ENCODE measurements around the gene DOK6.

- TF ChIP-seq, protein P1, sequence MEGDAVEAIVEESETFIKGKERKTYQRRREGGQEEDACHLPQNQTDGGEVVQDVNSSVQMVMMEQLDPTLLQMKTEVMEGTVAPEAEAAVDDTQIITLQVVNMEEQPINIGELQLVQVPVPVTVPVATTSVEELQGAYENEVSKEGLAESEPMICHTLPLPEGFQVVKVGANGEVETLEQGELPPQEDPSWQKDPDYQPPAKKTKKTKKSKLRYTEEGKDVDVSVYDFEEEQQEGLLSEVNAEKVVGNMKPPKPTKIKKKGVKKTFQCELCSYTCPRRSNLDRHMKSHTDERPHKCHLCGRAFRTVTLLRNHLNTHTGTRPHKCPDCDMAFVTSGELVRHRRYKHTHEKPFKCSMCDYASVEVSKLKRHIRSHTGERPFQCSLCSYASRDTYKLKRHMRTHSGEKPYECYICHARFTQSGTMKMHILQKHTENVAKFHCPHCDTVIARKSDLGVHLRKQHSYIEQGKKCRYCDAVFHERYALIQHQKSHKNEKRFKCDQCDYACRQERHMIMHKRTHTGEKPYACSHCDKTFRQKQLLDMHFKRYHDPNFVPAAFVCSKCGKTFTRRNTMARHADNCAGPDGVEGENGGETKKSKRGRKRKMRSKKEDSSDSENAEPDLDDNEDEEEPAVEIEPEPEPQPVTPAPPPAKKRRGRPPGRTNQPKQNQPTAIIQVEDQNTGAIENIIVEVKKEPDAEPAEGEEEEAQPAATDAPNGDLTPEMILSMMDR (IDR thresholded peaks at IDR 0.05; ENCODE audit: extremely low read depth in 1 of 2, insufficient read depth in 1 of 2, low read depth in 1 of 2, low read length in 2 of 2) = no peak
- TF ChIP-seq POLR2A (IDR thresholded peaks at IDR 0.05; ENCODE audit: low read depth, low read length) (no peak), EZH2 (IDR thresholded peaks at IDR 0.05; ENCODE audit: borderline replicate concordance, low read depth, low read length, severe bottlenecking) (no peak)
- TF ChIP-seq, protein P2, sequence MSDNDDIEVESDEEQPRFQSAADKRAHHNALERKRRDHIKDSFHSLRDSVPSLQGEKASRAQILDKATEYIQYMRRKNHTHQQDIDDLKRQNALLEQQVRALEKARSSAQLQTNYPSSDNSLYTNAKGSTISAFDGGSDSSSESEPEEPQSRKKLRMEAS (IDR thresholded peaks at IDR 0.05; ENCODE audit: insufficient read depth, insufficient read length) = no peak
Observed at GRCh38 chr18:69876490-69876889, 475.8 kb downstream of the DOK6 start.

All from endothelial cell of umbilical vein (primary cell).